Adrenal gland (tissue), 12 donors: ENCODE results near the gene SOX1. TPM values are rescaled to one million over a fixed set of nuclear protein-coding genes. Genes with fewer than 3 reads are reported as not detected.

Experiments used
- DNase-seq, 7 donors: peaks; one replicate each; pipeline ENCODE4 v3.0.0-alpha.2; 2019 to 2020
- H3K27ac ChIP-seq, 5 donors: fragments of 200-600 bp; sonication (generic) in 4 of 5; 1 replicate in 3 of 5; 2 replicates in 2 of 5; pipeline versions ENCODE4 v1.5.1 to v1.8.0; 2016 to 2020; ENCODE audit warnings: mild to moderate bottlenecking in 1 of 5
- H3K27me3 ChIP-seq: fragments of 200-600 bp; 2 replicates; pipeline ENCODE4 v1.8.0; 2021
- H3K36me3 ChIP-seq, 2 donors: fragments of 200-600 bp; replicated peaks in 1 of 2; 1 replicate in 1 of 2; 2 replicates in 1 of 2; pipeline versions ENCODE4 v1.5.1 to v1.8.0; 2018 to 2022
- H3K4me1 ChIP-seq, 2 donors: fragments of 200-600 bp; replicated peaks in 1 of 2; 1 replicate in 1 of 2; 2 replicates in 1 of 2; pipeline versions ENCODE4 v1.5.1 to v1.8.0; 2018 to 2021
- H3K4me3 ChIP-seq, 4 donors: fragments of 200-600 bp; sonication (generic) in 3 of 4; one replicate each; pipeline ENCODE4 v1.5.1; 2016 to 2018
- H3K9me3 ChIP-seq, 3 donors: fragments of 200-600 bp; sonication (generic) in 1 of 3; replicated peaks in 1 of 3; 1 replicate in 2 of 3; 2 replicates in 1 of 3; pipeline versions ENCODE4 v1.5.1 to v1.8.0; 2016 to 2021
- CTCF ChIP-seq, 6 experiments: fragments of 450-650 bp in 4 of 6; fragments of 200-600 bp in 2 of 6; sonication (generic) in 1 of 6; IDR thresholded peaks; 1 replicate in 5 of 6; 2 replicates in 1 of 6; pipeline versions ENCODE4 v1.5.1 to v1.8.0; 2016 to 2021; ENCODE audit warnings: antibody characterized with exemption in 6 of 6, mild to moderate bottlenecking in 2 of 6, moderate library complexity in 1 of 6
- POLR2A ChIP-seq, 2 donors: fragments of 450-650 bp; IDR thresholded peaks; one replicate each; pipeline ENCODE4 v1.6.1; 2017; ENCODE audit warnings: antibody characterized with exemption in 2 of 2, mild to moderate bottlenecking in 2 of 2, moderate library complexity in 1 of 2
- WGBS, 4 donors: extraction: QIAGEN DNeasy Blood & Tissue Kit in 2 of 4; methylation state at CpG; one replicate each; pipeline versions ENCODE4 v1.1.5 to v1.1.7; 2013 to 2017; 5-methylcytosine and 5-hydroxymethylcytosine counted together
- intact Hi-C, 2 donors: fragments of 100-400 bp; cut with DNase I; formaldehyde crosslinking; loops; one replicate each; pipeline versions ENCODE4 v1.14.1 to v1.15.0; 2022 to 2023
- polyA plus RNA-seq, 3 donors: library from polyadenylated mRNA; stranded (reverse); fragments of 200-250 nt in 2 of 3; fragments of 350-450 nt in 1 of 3; fragmentation: Illumina TruSeq in 1 of 3; extraction: RNeasy Lipid Tissue Mini Kit (QIAGEN cat#74804) in 1 of 3; gene quantifications; one replicate each; pipeline ENCODE4 v1.2.3, GENCODE V29; 2013 to 2014
- total RNA-seq, 9 donors: library from RNA; depleted of rRNA in 4 of 9; stranded (reverse); fragments of >200 nt in 4 of 9; fragments of 120-200 nt in 1 of 9; fragmentation: NEBNext Ultra II Directional in 1 of 9; extraction: Animal tissue kit (Norgen Biotek cat#: 25700) in 1 of 9; gene quantifications; one replicate each; pipeline versions ENCODE4 v1.1.0 to v1.2.4, GENCODE V29; 2013 to 2023
- donor health status: healthy with polysubstance abuse.
- donor health status: Bipolar disorder and iron deficiency.
- donor health status: DM: yes; HTN: yes; CAD: no.
- donor health status: DM: no; HTN: no; CAD: no.
- donor health status: DM: no; HTN: no; CAD: no.
- donor health status: DM: yes; HTN: yes; CAD: no.

SOX1 gene
- total and polyA plus RNA-seq, 12 donors, result not detected

- Histone ChIP-seq H3K9me3 (no peaks in the 10 kb centered on the region), H3K27me3 (peaks cover 7% of the 10 kb centered on the region), H3K36me3 (no peaks in the 10 kb centered on the region), H3K4me1 (no peaks in the 10 kb centered on the region), H3K27ac (no peak overlapping the region), H3K4me3 (no peak overlapping the region)
- 75 to 81% (median 79%) methylated on average over 14 to 22 of the region's 22 CpGs for WGBS, 4 donors
- TF ChIP-seq CTCF (IDR thresholded peaks at IDR 0.05), result no peak
- TF ChIP-seq POLR2A (IDR thresholded peaks at IDR 0.05), result no peak
- intact Hi-C loops, result no loop called here
- peak in 1 of 7 donors; percentile 28 for DNase-seq
Measured at GRCh38 chr13:112116187-112116950, 49.4 kb downstream of the SOX1 start.

GRCh38 chr13:112117258-112117954 is 50.5 kb downstream of the SOX1 start:
- 69 to 87% (median 77%) methylated on average over 6 to 14 of the region's 14 CpGs for WGBS, 4 donors
- peaks cover 7% of the 10 kb centered on the region for H3K27me3 ChIP-seq
- DNase-seq, result no peak
- TF ChIP-seq POLR2A (IDR thresholded peaks at IDR 0.05) (no peak), CTCF (IDR thresholded peaks at IDR 0.05) (no peak)
- H3K9me3 ChIP-seq, result no peaks in the 10 kb centered on the region
- H3K36me3 ChIP-seq, result no peaks in the 10 kb centered on the region
- H3K4me1 ChIP-seq, result no peaks in the 10 kb centered on the region
- H3K4me3 ChIP-seq, result no peak overlapping the region
- H3K27ac ChIP-seq, result no peak overlapping the region
- intact Hi-C loops, result no loop called here

- peaks cover 7% of the 10 kb centered on the region for H3K27me3 ChIP-seq
- WGBS, 4 donors, result 50 to 78% (median 54%) methylated on average over 10 to 18 of the region's 18 CpGs
- H3K27ac ChIP-seq, result no peak overlapping the region
- no peaks in the 10 kb centered on the region for H3K36me3 ChIP-seq
- no peak for DNase-seq
- TF ChIP-seq CTCF (IDR thresholded peaks at IDR 0.05), result no peak
- no peak overlapping the region for H3K4me3 ChIP-seq
- intact Hi-C loops, result no loop called here
- no peaks in the 10 kb centered on the region for H3K9me3 ChIP-seq
- no peaks in the 10 kb centered on the region for H3K4me1 ChIP-seq
Measured at GRCh38 chr13:112117955-112118302, 51.0 kb downstream of the SOX1 start.

- no peaks in the 10 kb centered on the region for H3K9me3 ChIP-seq
- no peaks in the 10 kb centered on the region for H3K4me1 ChIP-seq
- no peak for DNase-seq
- H3K27me3 ChIP-seq, result peaks cover 7% of the 10 kb centered on the region
- intact Hi-C loops, result no loop called here
- 63 to 73% (median 70%) methylated on average over 4 to 23 of the region's 23 CpGs for WGBS, 4 donors
- no peak overlapping the region for H3K4me3 ChIP-seq
- H3K36me3 ChIP-seq, result no peaks in the 10 kb centered on the region
- no peak overlapping the region for H3K27ac ChIP-seq
- TF ChIP-seq POLR2A (IDR thresholded peaks at IDR 0.05), result no peak
- TF ChIP-seq CTCF (IDR thresholded peaks at IDR 0.05), result no peak
Measured at GRCh38 chr13:112118451-112119064, 51.6 kb downstream of the SOX1 start.
